ENCODE measurements around the gene CC2D1A. TPM values are rescaled to one million over a fixed set of nuclear protein-coding genes. Genes with fewer than 3 reads are reported as not detected.

Gene CC2D1A
- total RNA-seq, 1 donor from 2014 or later: 35.2 TPM

DNA sequence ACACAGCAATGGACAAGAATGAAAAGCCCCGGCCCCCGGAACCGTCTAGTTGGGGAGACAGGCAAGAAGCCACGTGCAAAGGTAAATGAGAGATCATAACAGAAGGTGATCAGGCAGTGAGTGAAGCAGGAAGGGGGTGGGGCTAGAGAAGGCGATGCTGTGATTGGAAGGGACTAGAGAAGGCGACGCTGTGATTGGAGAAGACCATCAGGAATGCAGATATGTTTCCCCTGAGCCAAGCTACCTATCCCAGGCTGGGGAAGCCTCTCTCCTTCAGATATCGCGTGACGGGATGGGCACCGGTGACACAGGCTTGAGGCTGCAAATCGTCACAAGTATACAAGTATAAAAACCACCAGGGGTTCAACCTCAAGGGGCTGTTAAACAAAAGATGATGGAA is 68.1 kb downstream of the CC2D1A start:
- peaks cover 17% of the 10 kb centered on the region for H3K4me1 Mint-ChIP-seq (ENCODE audit: low read depth)
- no peak for TF ChIP-seq CTCF (IDR thresholded peaks at IDR 0.05)
- DNase-seq (ENCODE audit: low spot score): no peak
- H3K36me3 Mint-ChIP-seq (ENCODE audit: low read depth): peaks cover 11% of the 10 kb centered on the region
- H3K9me3 Mint-ChIP-seq (ENCODE audit: low read depth): no peaks in the 10 kb centered on the region
- no peak overlapping the region for H3K4me3 Mint-ChIP-seq (ENCODE audit: unreplicated experiment)
- H3K27ac Mint-ChIP-seq (ENCODE audit: unreplicated experiment): no peak overlapping the region
- no peaks in the 10 kb centered on the region for H3K27me3 Mint-ChIP-seq (ENCODE audit: low read depth)

- Mint-ChIP-seq H3K36me3 (ENCODE audit: low read depth) (peaks cover 5% of the 10 kb centered on the region), H3K9me3 (ENCODE audit: low read depth) (no peaks in the 10 kb centered on the region), H3K27ac (ENCODE audit: unreplicated experiment) (peak overlapping the region; percentile 62), H3K4me1 (ENCODE audit: low read depth) (peaks cover 17% of the 10 kb centered on the region), H3K27me3 (ENCODE audit: low read depth) (no peaks in the 10 kb centered on the region), H3K4me3 (ENCODE audit: unreplicated experiment) (no peak overlapping the region)
- no peak for DNase-seq (ENCODE audit: low spot score)
- no peak for TF ChIP-seq CTCF (IDR thresholded peaks at IDR 0.05)
Measured at GRCh38 chr19:13975870-13976269, 69.9 kb downstream of the CC2D1A start.

GRCh38 chr19:13976446-13976845 is 70.4 kb downstream of the CC2D1A start:
- Mint-ChIP-seq H3K27ac (ENCODE audit: unreplicated experiment) (peak overlapping the region; percentile 77), H3K4me1 (ENCODE audit: low read depth) (peaks cover 17% of the 10 kb centered on the region), H3K36me3 (ENCODE audit: low read depth) (peaks cover 5% of the 10 kb centered on the region), H3K4me3 (ENCODE audit: unreplicated experiment) (no peak overlapping the region), H3K9me3 (ENCODE audit: low read depth) (no peaks in the 10 kb centered on the region), H3K27me3 (ENCODE audit: low read depth) (no peaks in the 10 kb centered on the region)
- no peak for DNase-seq (ENCODE audit: low spot score)
- no peak for TF ChIP-seq CTCF (IDR thresholded peaks at IDR 0.05)

DNA sequence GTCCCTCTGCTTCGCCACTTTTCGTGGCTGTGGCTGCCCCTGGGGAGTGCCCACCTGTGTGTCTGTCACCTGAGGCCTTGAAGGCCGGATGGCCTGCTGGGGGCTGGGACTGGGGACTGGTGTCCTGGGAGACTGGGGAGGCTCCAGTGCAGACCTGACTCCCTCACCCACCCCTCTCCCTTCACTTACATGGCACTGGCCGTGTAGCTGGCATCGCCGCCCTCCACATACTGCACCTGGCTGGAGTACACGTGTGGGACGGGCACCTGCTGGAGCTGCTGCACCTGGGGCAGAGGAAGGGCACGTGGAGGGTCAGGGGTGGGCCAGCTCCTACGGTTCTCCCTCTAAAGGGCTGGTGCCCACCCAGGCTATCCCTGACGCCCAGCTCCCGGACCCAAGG is 71.8 kb downstream of the CC2D1A start:
- Mint-ChIP-seq H3K4me3 (ENCODE audit: unreplicated experiment) (no peak overlapping the region), H3K36me3 (ENCODE audit: low read depth) (peaks cover 5% of the 10 kb centered on the region), H3K27me3 (ENCODE audit: low read depth) (no peaks in the 10 kb centered on the region), H3K27ac (ENCODE audit: unreplicated experiment) (no peak overlapping the region), H3K9me3 (ENCODE audit: low read depth) (no peaks in the 10 kb centered on the region), H3K4me1 (ENCODE audit: low read depth) (peaks cover 17% of the 10 kb centered on the region)
- no peak for DNase-seq (ENCODE audit: low spot score)
- TF ChIP-seq CTCF (IDR thresholded peaks at IDR 0.05): no peak

GRCh38 chr19:13978351-13979243 is 72.6 kb downstream of the CC2D1A start:
- Mint-ChIP-seq H3K4me3 (ENCODE audit: unreplicated experiment) (no peak overlapping the region), H3K27ac (ENCODE audit: unreplicated experiment) (no peak overlapping the region), H3K27me3 (ENCODE audit: low read depth) (no peaks in the 10 kb centered on the region), H3K9me3 (ENCODE audit: low read depth) (no peaks in the 10 kb centered on the region), H3K36me3 (ENCODE audit: low read depth) (peaks cover 5% of the 10 kb centered on the region), H3K4me1 (ENCODE audit: low read depth) (peaks cover 17% of the 10 kb centered on the region)
- no peak for TF ChIP-seq CTCF (IDR thresholded peaks at IDR 0.05)
- DNase-seq (ENCODE audit: low spot score): no peak
